Upper lobe of right lung (tissue), 1 donor: ENCODE measurements around the gene PLEKHA8. TPM values are rescaled to one million over a fixed set of nuclear protein-coding genes. Genes with fewer than 3 reads are reported as not detected.

Experiments
- ATAC-seq: fragments of 200-7000 bp; cut with Tn5 transposase; one replicate; pipeline ENCODE4 v1.9.1; 2020; ENCODE audit warnings: mild to moderate bottlenecking, moderate library complexity
- DNase-seq: peaks from one replicate; pipeline ENCODE4 v3.0.0-alpha.2; 2020
- H3K27ac ChIP-seq: fragments of 200-600 bp; one replicate; pipeline ENCODE4 v1.8.0; 2022
- H3K27me3 ChIP-seq: fragments of 200-600 bp; one replicate; pipeline ENCODE4 v1.8.0; 2022; ENCODE audit warnings: mild to moderate bottlenecking
- H3K36me3 ChIP-seq: fragments of 200-600 bp; one replicate; pipeline ENCODE4 v1.8.0; 2022
- H3K4me1 ChIP-seq: fragments of 200-600 bp; one replicate; pipeline ENCODE4 v1.8.0; 2022
- H3K4me3 ChIP-seq: fragments of 200-600 bp; one replicate; pipeline ENCODE4 v1.8.0; 2022; ENCODE audit warnings: mild to moderate bottlenecking
- H3K9me3 ChIP-seq: fragments of 200-600 bp; one replicate; pipeline ENCODE4 v1.8.0; 2022
- CTCF ChIP-seq: fragments of 200-600 bp; IDR thresholded peaks from one replicate; pipeline ENCODE4 v1.8.0; 2022; ENCODE audit warnings: antibody characterized with exemption
- intact Hi-C: fragments of 100-400 bp; cut with DNase I; formaldehyde crosslinking; loops from one replicate; pipeline ENCODE4 v1.11.0; 2022
- total RNA-seq: library from RNA; stranded (reverse); fragmentation: NEBNext Ultra II Directional; extraction: Animal tissue kit (Norgen Biotek cat#: 25700); gene quantifications from one replicate; pipeline ENCODE4 v1.2.1, GENCODE V29; 2021
- donor health status: DM: no; HTN: yes; CAD: no; lungs with severe emphysema.

Gene PLEKHA8
- total RNA-seq, 1 donor from 2014 or later = 11.3 TPM

GRCh38 chr7:30147785-30148184, 119.6 kb downstream of the PLEKHA8 start:
- H3K4me3 ChIP-seq = no peak overlapping the region
- intact Hi-C loops = no loop called here
- H3K27me3 ChIP-seq = no peaks in the 10 kb centered on the region
- peaks cover 43% of the 10 kb centered on the region for H3K4me1 ChIP-seq
- H3K27ac ChIP-seq = no peak overlapping the region
- no peaks in the 10 kb centered on the region for H3K9me3 ChIP-seq
- no peak for TF ChIP-seq CTCF
- ATAC-seq (no peak), DNase-seq (no peak)
- H3K36me3 ChIP-seq = peaks cover 15% of the 10 kb centered on the region

GRCh38 chr7:30148426-30148825, 120.2 kb downstream of the PLEKHA8 start:
- H3K36me3 ChIP-seq = peaks cover 15% of the 10 kb centered on the region
- TF ChIP-seq CTCF = no peak
- intact Hi-C loops = no loop called here
- ATAC-seq = no peak
- H3K9me3 ChIP-seq = no peaks in the 10 kb centered on the region
- H3K27ac ChIP-seq = no peak overlapping the region
- DNase-seq = no peak
- H3K4me3 ChIP-seq = no peak overlapping the region
- H3K4me1 ChIP-seq = peaks cover 36% of the 10 kb centered on the region
- no peaks in the 10 kb centered on the region for H3K27me3 ChIP-seq

- Histone ChIP-seq H3K27ac (peak overlapping the region; percentile 45), H3K4me3 (no peak overlapping the region), H3K9me3 (no peaks in the 10 kb centered on the region), H3K4me1 (peaks cover 31% of the 10 kb centered on the region), H3K36me3 (peaks cover 15% of the 10 kb centered on the region), H3K27me3 (no peaks in the 10 kb centered on the region)
- intact Hi-C loops = no loop called here
- ATAC-seq = peak; percentile 88
- TF ChIP-seq CTCF = no peak
- peak; percentile 81 for DNase-seq
Observed at GRCh38 chr7:30148951-30149459, 120.8 kb downstream of the PLEKHA8 start.

GRCh38 chr7:30149640-30150272, 121.5 kb downstream of the PLEKHA8 start:
- peaks cover 23% of the 10 kb centered on the region for H3K4me1 ChIP-seq
- no peak for TF ChIP-seq CTCF
- ATAC-seq = no peak
- peak overlapping the region; percentile 45 for H3K27ac ChIP-seq
- H3K4me3 ChIP-seq = no peak overlapping the region
- no peaks in the 10 kb centered on the region for H3K27me3 ChIP-seq
- no peak for DNase-seq
- H3K36me3 ChIP-seq = peaks cover 15% of the 10 kb centered on the region
- no peaks in the 10 kb centered on the region for H3K9me3 ChIP-seq
- intact Hi-C loops = no loop called here

- ATAC-seq = no peak
- Histone ChIP-seq H3K4me1 (peaks cover 14% of the 10 kb centered on the region), H3K27me3 (no peaks in the 10 kb centered on the region), H3K9me3 (no peaks in the 10 kb centered on the region), H3K4me3 (no peak overlapping the region), H3K36me3 (peaks cover 15% of the 10 kb centered on the region), H3K27ac (no peak overlapping the region)
- DNase-seq = no peak
- TF ChIP-seq CTCF = no peak
- intact Hi-C loops = no loop called here
Observed at GRCh38 chr7:30150711-30151110, 122.5 kb downstream of the PLEKHA8 start.
